Astrocyte (in vitro differentiated cells and primary cell): ENCODE measurements around the gene IFNGR2.

Experiments
- CTCF ChIP-seq: IDR thresholded peaks from 2 replicates; pipeline ENCODE4 v1.5.1; 2011; ENCODE audit warnings: low read depth, mild to moderate bottlenecking, inconsistent platforms, low read length, moderate library complexity; ENCODE audit not compliant: insufficient read depth
- EZH2 ChIP-seq: IDR thresholded peaks from 2 replicates; pipeline ENCODE4 v1.6.1; 2012; ENCODE audit warnings: mild to moderate bottlenecking, low read length, inconsistent platforms; ENCODE audit not compliant: insufficient read depth

GRCh38 chr21:33383056-33383888, 19.9 kb upstream of the IFNGR2 start:
- no peak for TF ChIP-seq CTCF
- TF ChIP-seq EZH2: no peak
